GF-D8 (cell line): ENCODE measurements around the gene FBXO4.
"Not testable (repeated sequence)": the region's sequence is repeated elsewhere in the genome, so short reads cannot be mapped to it uniquely, and the experiment has no call there.

Experiments used
- DNase-seq: peaks from one replicate; lab custom pipeline; 2025; lab: John Stamatoyannopoulos, UW

The FBXO4 gene

DNA sequence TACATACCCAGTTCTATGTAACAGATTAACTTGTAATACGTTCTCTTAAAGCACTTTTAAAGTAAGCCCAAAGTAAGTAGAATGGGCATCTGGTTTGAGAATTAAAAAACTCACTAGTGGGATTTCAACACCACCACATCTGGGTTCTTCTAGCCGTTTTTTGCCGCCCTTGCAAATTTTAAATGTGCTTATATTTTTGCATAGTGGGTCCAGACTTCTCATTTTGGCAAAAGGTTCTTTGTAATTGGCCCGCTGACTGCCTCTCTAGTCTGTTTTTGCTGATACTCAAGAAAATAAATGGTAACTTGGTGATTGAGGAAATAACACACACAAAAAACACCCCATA lies 582 bp upstream of the FBXO4 start:
- no peak for DNase-seq

DNA sequence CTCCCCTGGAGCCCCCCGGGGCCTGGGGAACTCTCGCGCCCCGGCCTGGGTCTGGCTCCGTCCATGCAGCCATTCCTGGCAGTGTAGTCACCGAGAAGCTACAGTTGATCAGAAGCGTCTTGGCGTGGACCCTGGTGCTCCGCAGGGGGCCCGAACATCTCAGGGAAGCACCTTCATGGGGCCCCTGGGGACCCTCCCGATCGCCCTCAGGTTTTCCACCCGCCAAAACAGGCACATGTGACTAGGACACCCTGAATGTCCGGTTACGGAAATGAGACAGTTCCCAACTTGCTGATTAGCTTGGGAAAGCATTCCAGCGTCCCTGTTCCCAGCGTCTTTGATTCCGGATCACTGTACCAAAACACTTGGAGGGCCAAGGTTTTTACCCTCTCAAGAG lies 472 bp downstream of the FBXO4 start:
- no peak for DNase-seq

- DNase-seq, result no peak
These were observed 2.5 kb downstream of the FBXO4 start for GRCh38 chr5:41927604-41928003.

GRCh38 chr5:41929035-41929434 lies 4.0 kb downstream of the FBXO4 start:
- no peak for DNase-seq

DNA sequence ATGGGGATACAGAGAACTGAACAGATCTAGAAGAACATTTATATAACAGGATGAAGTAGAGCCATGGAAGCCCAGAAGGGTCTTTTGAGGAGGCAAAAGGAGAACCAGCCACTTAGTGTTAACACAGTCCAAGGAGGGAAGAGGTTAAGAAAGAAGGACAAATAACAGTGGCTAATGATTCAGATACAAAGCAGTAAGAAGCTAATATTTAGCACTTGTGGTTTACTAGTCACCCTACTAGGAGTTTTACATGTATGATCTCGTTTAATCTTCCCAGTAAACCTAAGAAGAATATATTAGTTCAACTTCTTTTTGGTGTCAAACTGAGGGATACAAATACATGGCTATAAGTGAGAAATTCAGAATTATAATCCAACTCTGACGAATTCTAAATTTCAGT lies 7.7 kb downstream of the FBXO4 start:
- DNase-seq, result no peak

DNA sequence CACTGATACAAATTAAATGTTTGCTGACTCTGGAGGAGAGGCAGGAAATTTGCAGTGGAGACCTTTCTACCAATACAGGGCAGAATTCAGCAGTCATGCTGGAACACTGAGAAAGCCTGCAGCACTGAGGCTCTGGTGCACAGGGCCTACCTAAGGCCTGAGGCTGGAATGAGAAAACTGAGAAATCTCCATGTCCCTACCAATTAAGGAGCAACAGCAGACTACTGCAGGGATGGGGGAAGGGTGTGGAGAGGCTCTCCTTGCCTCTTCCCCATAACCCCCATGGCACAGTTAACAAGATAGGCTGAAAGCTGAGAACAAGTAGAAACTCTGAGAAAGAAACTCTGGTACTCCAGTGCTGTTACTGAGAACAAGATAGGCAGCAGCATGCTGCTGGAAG lies 10.5 kb downstream of the FBXO4 start:
- DNase-seq, result no peak

DNA sequence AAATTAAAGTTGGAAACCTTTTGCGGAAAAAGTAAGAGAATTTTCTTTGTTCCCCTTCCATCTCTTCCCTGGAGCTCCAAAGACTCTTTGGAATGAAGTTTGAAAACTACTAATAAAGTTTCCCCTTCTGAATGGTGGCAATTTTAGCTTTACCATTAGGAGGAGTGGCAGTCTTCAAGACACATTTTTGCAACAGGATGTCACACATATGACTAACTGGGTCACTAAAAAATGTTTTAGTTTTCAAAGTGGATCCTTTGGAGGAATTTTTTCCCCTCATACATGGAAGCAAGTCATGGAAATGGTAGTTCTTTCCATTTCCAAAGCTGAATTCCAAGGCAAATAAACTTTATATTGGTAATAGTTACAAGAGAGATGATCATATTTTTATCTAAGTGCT lies 15.6 kb downstream of the FBXO4 start:
- no peak for DNase-seq

GRCh38 chr5:41945332-41945955 lies 20.4 kb downstream of the FBXO4 start:
- DNase-seq, result not testable (repeated sequence)

GRCh38 chr5:41951224-41951623 lies 26.1 kb downstream of the FBXO4 start:
- no peak for DNase-seq

DNA sequence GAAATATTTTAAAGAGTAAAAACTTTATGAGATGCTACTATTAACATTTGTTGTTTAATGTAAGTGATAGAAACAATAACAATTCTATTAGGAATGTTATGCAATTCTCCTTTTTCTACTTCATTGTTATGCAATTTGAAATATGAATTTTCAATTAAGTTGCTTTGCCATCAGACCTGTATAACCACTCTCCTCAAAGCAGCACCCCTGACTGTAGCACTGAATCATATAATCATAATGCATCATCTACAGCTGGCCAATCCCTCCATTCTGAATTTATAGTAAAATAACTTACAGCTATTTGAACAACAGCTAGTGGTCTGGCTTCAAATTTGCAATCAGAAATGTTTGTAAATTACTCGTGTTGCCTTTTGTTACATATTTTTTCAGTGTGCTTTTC lies 29.2 kb downstream of the FBXO4 start:
- no peak for DNase-seq

- DNase-seq, result no peak
These were observed 30.4 kb downstream of the FBXO4 start for GRCh38 chr5:41955432-41956024.

- DNase-seq, result no peak
These were observed 31.9 kb downstream of the FBXO4 start for GRCh38 chr5:41956943-41957342.

GRCh38 chr5:41960481-41960880 lies 35.4 kb downstream of the FBXO4 start:
- no peak for DNase-seq

GRCh38 chr5:41961736-41962135 lies 36.7 kb downstream of the FBXO4 start:
- DNase-seq, result no peak

- no peak for DNase-seq
These were observed 37.4 kb downstream of the FBXO4 start for GRCh38 chr5:41962491-41962890.

- DNase-seq, result no peak
These were observed 41.5 kb downstream of the FBXO4 start for GRCh38 chr5:41966401-41967105.

GRCh38 chr5:41967401-41967800 lies 42.3 kb downstream of the FBXO4 start:
- DNase-seq, result no peak

GRCh38 chr5:41968153-41968723 lies 43.2 kb downstream of the FBXO4 start:
- no peak for DNase-seq

- no peak for DNase-seq
These were observed 48.0 kb downstream of the FBXO4 start for GRCh38 chr5:41973087-41973486.

- DNase-seq, result no peak
These were observed 48.8 kb downstream of the FBXO4 start for GRCh38 chr5:41973887-41974286.

- DNase-seq, result no peak
These were observed 53.6 kb downstream of the FBXO4 start for GRCh38 chr5:41978676-41979075.

- DNase-seq, result no peak
These were observed 55.3 kb downstream of the FBXO4 start for GRCh38 chr5:41980396-41980795.

DNA sequence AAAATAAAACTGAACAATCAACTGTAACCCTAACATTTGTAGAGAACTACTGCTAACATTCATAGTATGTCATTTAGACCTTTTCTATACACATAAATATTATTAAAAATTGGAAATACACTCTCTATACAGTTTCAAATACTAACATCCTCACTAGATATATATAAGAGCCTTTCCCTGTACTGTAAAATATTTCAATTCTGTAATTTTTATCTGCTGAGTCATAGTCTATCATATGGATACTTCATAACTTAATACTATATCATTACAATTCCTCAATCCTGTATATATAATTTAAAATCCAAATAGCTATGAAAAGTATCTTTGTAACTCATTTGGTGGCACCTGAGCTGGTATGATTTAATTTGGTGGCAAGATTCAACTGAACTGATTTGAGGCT lies 55.8 kb downstream of the FBXO4 start:
- DNase-seq, result no peak
